Ascending aorta (tissue), 2 donors: ENCODE data around the gene FAM170B. TPM values are rescaled to one million over a fixed set of nuclear protein-coding genes. Genes with fewer than 3 reads are reported as not detected.
A peak's percentile ranks its signal among the peaks of the same experiment; 100 is the strongest.

ENCODE experiments used
- DNase-seq, 2 donors: peaks; one replicate each; pipeline ENCODE4 v3.0.0-alpha.2; 2019; ENCODE audit warnings: low spot score in 2 of 2
- H3K27ac ChIP-seq, 2 donors: fragments of 200-600 bp; sonication (generic); one replicate each; pipeline ENCODE4 v1.5.1; 2016 to 2017; ENCODE audit warnings: mild to moderate bottlenecking in 1 of 2
- H3K27me3 ChIP-seq: fragments of 200-600 bp; sonication (generic); one replicate; pipeline ENCODE4 v1.5.1; 2017
- H3K36me3 ChIP-seq, 2 donors: fragments of 200-600 bp; sonication (generic); one replicate each; pipeline ENCODE4 v1.5.1; 2016
- H3K4me1 ChIP-seq, 2 donors: fragments of 200-600 bp; sonication (generic); one replicate each; pipeline ENCODE4 v1.5.1; 2016 to 2017; ENCODE audit warnings: mild to moderate bottlenecking in 1 of 2
- H3K4me3 ChIP-seq, 2 donors: fragments of 200-600 bp; sonication (generic); one replicate each; pipeline ENCODE4 v1.5.1; 2016 to 2017; ENCODE audit warnings: mild to moderate bottlenecking in 1 of 2
- H3K9me3 ChIP-seq, 2 donors: fragments of 200-600 bp; sonication (generic); one replicate each; pipeline ENCODE4 v1.5.1; 2016
- CTCF ChIP-seq, 3 experiments: fragments of 200-600 bp in 2 of 3; fragments of 450-650 bp in 1 of 3; sonication (generic) in 2 of 3; IDR thresholded peaks; one replicate each; pipeline ENCODE4 v1.5.1; 2016 to 2019; ENCODE audit warnings: antibody characterized with exemption in 3 of 3, mild to moderate bottlenecking in 1 of 3, moderate library complexity in 1 of 3
- intact Hi-C: fragments of 100-400 bp; cut with DNase I; formaldehyde crosslinking; loops from one replicate; pipeline ENCODE4 v1.15.1; 2023
- total RNA-seq: library from RNA; depleted of rRNA; stranded (reverse); fragments of >200 nt; gene quantifications from one replicate; pipeline ENCODE4 v1.1.0, GENCODE V29; 2016

Gene FAM170B
- total RNA-seq, 1 donor from 2014 or later = not detected

- no peak for DNase-seq
- intact Hi-C loops = loop anchor here (2.0 to 10.0 kb wide), 2 partner anchors 21 to 417 kb away; partner anchors contain the start of gene ERCC6
- peak overlapping the region; percentile 24 to 53 for H3K27ac ChIP-seq
- H3K27me3 ChIP-seq = no peaks in the 10 kb centered on the region
- no peak for TF ChIP-seq CTCF (IDR thresholded peaks at IDR 0.05)
- H3K9me3 ChIP-seq = no peaks in the 10 kb centered on the region
- no peaks in the 10 kb centered on the region for H3K36me3 ChIP-seq
- H3K4me1 ChIP-seq = peaks cover 0 to 24% of the 10 kb centered on the region in 2 donors
- no peak overlapping the region for H3K4me3 ChIP-seq
Measured at GRCh38 chr10:49117376-49118070, 16.3 kb downstream of the FAM170B start.

- no peaks in the 10 kb centered on the region for H3K9me3 ChIP-seq
- H3K4me1 ChIP-seq = peaks cover 0 to 32% of the 10 kb centered on the region in 2 donors
- intact Hi-C loops = loop anchor here (2.0 to 10.0 kb wide), 2 partner anchors 22 to 418 kb away; partner anchors contain the start of gene ERCC6
- H3K27ac ChIP-seq = peak overlapping the region; percentile 53
- TF ChIP-seq CTCF (IDR thresholded peaks at IDR 0.05) = no peak
- no peak overlapping the region for H3K4me3 ChIP-seq
- DNase-seq = no peak
- H3K36me3 ChIP-seq = no peaks in the 10 kb centered on the region
- no peaks in the 10 kb centered on the region for H3K27me3 ChIP-seq
Measured at GRCh38 chr10:49116509-49117375, 17.1 kb downstream of the FAM170B start.

- no peak for TF ChIP-seq CTCF (IDR thresholded peaks at IDR 0.05)
- no peak for DNase-seq
- intact Hi-C loops = loop anchor here (2.0 to 10.0 kb wide), 4 partner anchors 23 to 419 kb away; partner anchors contain the start of gene ERCC6
- Histone ChIP-seq H3K27ac (peak overlapping the region; percentile 53), H3K4me3 (peak overlapping the region; percentile 86 to 87), H3K9me3 (no peaks in the 10 kb centered on the region), H3K4me1 (peaks cover 5 to 40% of the 10 kb centered on the region in 2 donors), H3K27me3 (no peaks in the 10 kb centered on the region), H3K36me3 (no peaks in the 10 kb centered on the region)
Measured at GRCh38 chr10:49115796-49116508, 17.9 kb downstream of the FAM170B start.

- H3K4me3 ChIP-seq = peak within 1 kb of the TSS; percentile 86 to 87
- peaks cover 12 to 48% of the 10 kb centered on the region in 2 donors for H3K4me1 ChIP-seq
- no peaks in the 10 kb centered on the region for H3K27me3 ChIP-seq
- TF ChIP-seq CTCF (IDR thresholded peaks at IDR 0.05) = peak in 1 of 3 experiments; percentile 16
- peak within 1 kb of the TSS; percentile 86 to 94 for H3K27ac ChIP-seq
- H3K9me3 ChIP-seq = no peaks in the 10 kb centered on the region
- H3K36me3 ChIP-seq = no peaks in the 10 kb centered on the region
- intact Hi-C loops = loop anchor here (2.0 to 10.0 kb wide), 3 partner anchors 34 to 420 kb away; partner anchors contain the start of gene ERCC6
- peak in 1 of 2 donors; percentile 71 for DNase-seq
Measured at GRCh38 chr10:49115015-49115795, 18.6 kb downstream of the FAM170B start, which contains the start of gene VSTM4. Gene VSTM4 (minus strand): TSS chr10:49115522. CDS start chr10:49115485, 37 bp downstream.
